GM23338 (cell line): ENCODE measurements around the gene SMIM13.

Source experiments
- CREB1 ChIP-seq: fragments of 250-450 bp; sonication (Bioruptor Pico); IDR thresholded peaks from 2 replicates; pipeline ENCODE4 v1.5.0; 2020; ENCODE audit warnings: low read depth, mild to moderate bottlenecking, moderate library complexity
- CTCF ChIP-seq, 2 experiments: fragments of 200-600 bp in 1 of 2; sonication (generic) in 1 of 2; conservative IDR thresholded peaks; 2 replicates each; pipeline versions ENCODE4 v1.5.1 to v1.6.1; 2016 to 2017; ENCODE audit warnings: antibody characterized with exemption in 2 of 2, low read depth in 2 of 2, mild to moderate bottlenecking in 2 of 2, moderate library complexity in 1 of 2
- ETS1 ChIP-seq: IDR thresholded peaks from 2 replicates; pipeline ENCODE4 v1.6.1; 2016; ENCODE audit warnings: antibody characterized with exemption
- EZH2 ChIP-seq: fragments of 200-600 bp; sonication (generic); IDR thresholded peaks from one replicate; pipeline ENCODE4 v1.8.0; 2017; ENCODE audit warnings: antibody characterized with exemption, mild to moderate bottlenecking, low read depth; ENCODE audit not compliant: unreplicated experiment
- EZH2phosphoT487 ChIP-seq: fragments of 200-600 bp; sonication (generic); IDR thresholded peaks from one replicate; pipeline ENCODE4 v1.8.1; 2018; ENCODE audit warnings: antibody characterized with exemption; ENCODE audit not compliant: unreplicated experiment
- JUNB ChIP-seq: IDR thresholded peaks from one replicate; pipeline ENCODE4 v1.6.1; 2016; ENCODE audit warnings: antibody characterized with exemption; ENCODE audit not compliant: unreplicated experiment
- NANOG ChIP-seq: IDR thresholded peaks from 2 replicates; pipeline ENCODE4 v1.6.1; 2016; ENCODE audit warnings: antibody characterized with exemption, borderline replicate concordance
- POLR2AphosphoS5 ChIP-seq: IDR thresholded peaks from 2 replicates; pipeline ENCODE4 v1.6.1; 2016; ENCODE audit warnings: antibody characterized with exemption, low read depth
- REST ChIP-seq: IDR thresholded peaks from one replicate; pipeline ENCODE4 v1.6.1; 2018; ENCODE audit warnings: antibody characterized with exemption; ENCODE audit not compliant: unreplicated experiment
- STAT1 ChIP-seq: IDR thresholded peaks from one replicate; pipeline ENCODE4 v1.6.1; 2016; ENCODE audit warnings: antibody characterized with exemption; ENCODE audit not compliant: unreplicated experiment
- ZNF114 ChIP-seq: fragments of 250-450 bp; sonication (Bioruptor Pico); IDR thresholded peaks from 2 replicates; pipeline ENCODE4 v1.5.0; 2020; ENCODE audit warnings: mild to moderate bottlenecking, moderate library complexity
- ZNF331 ChIP-seq: fragments of 250-450 bp; sonication (Bioruptor Pico); IDR thresholded peaks from 2 replicates; pipeline ENCODE4 v1.5.0; 2020; ENCODE audit warnings: low read depth, mild to moderate bottlenecking, moderate library complexity
- ZNF462 ChIP-seq: fragments of 250-450 bp; sonication (Bioruptor Pico); IDR thresholded peaks from 2 replicates; pipeline ENCODE4 v1.5.0; 2020; ENCODE audit warnings: mild to moderate bottlenecking, moderate library complexity

GRCh38 chr6:11177271-11177670 is 83.6 kb downstream of the SMIM13 start:
- no peak for TF ChIP-seq REST
- no peak for TF ChIP-seq CTCF (conservative IDR thresholded peaks at IDR 0.05; ENCODE audit: low read depth in 2 of 2)
- TF ChIP-seq EZH2phosphoT487: no peak
- no peak for TF ChIP-seq CREB1 (CRISPR knock-in tag)
- TF ChIP-seq ZNF331 (CRISPR knock-in tag): no peak
- no peak for TF ChIP-seq ETS1
- no peak for TF ChIP-seq EZH2
- no peak for TF ChIP-seq JUNB
- no peak for TF ChIP-seq POLR2AphosphoS5
- TF ChIP-seq STAT1: no peak
- no peak for TF ChIP-seq ZNF114
- no peak for TF ChIP-seq NANOG
- no peak for TF ChIP-seq ZNF462 (CRISPR knock-in tag)
